Liver (tissue), 9 donors: ENCODE measurements around the gene ORC3. TPM values are rescaled to one million over a fixed set of nuclear protein-coding genes. Genes with fewer than 3 reads are reported as not detected.

ENCODE experiments used
- DNase-seq: peaks from one replicate; pipeline ENCODE4 v3.0.0-alpha.2; 2017; ENCODE audit warnings: low spot score
- H3K27ac ChIP-seq, 2 donors: one replicate each; pipeline ENCODE4 v1.7.0; 2013; ENCODE audit warnings: inconsistent platforms in 2 of 2, low read length in 2 of 2, control low read depth in 1 of 2, low read depth in 1 of 2, mild to moderate bottlenecking in 1 of 2
- H3K27me3 ChIP-seq, 4 donors: one replicate each; pipeline versions ENCODE4 v1.6.1 to v1.7.0; 2013; ENCODE audit warnings: low read length in 3 of 4, inconsistent platforms in 1 of 4, mild to moderate bottlenecking in 1 of 4, moderate library complexity in 1 of 4; ENCODE audit not compliant: control insufficient read depth in 4 of 4, insufficient read depth in 4 of 4
- H3K36me3 ChIP-seq, 4 donors: one replicate each; pipeline versions ENCODE4 v1.6.1 to v1.7.0; 2013; ENCODE audit warnings: low read length in 3 of 4, mild to moderate bottlenecking in 3 of 4, low read depth in 1 of 4, moderate library complexity in 1 of 4; ENCODE audit not compliant: control insufficient read depth in 4 of 4, insufficient read depth in 3 of 4
- H3K4me1 ChIP-seq, 4 donors: one replicate each; pipeline versions ENCODE4 v1.6.1 to v1.7.0; 2013; ENCODE audit warnings: low read length in 3 of 4, mild to moderate bottlenecking in 3 of 4, moderate library complexity in 1 of 4; ENCODE audit not compliant: control insufficient read depth in 4 of 4, insufficient read depth in 4 of 4
- H3K4me3 ChIP-seq, 3 donors: one replicate each; pipeline versions ENCODE4 v1.6.1 to v1.7.0; 2013; ENCODE audit warnings: low read length in 3 of 3, control low read depth in 1 of 3, low read depth in 1 of 3, mild to moderate bottlenecking in 1 of 3
- H3K9ac ChIP-seq, 2 donors: one replicate each; pipeline ENCODE4 v1.7.0; 2013; ENCODE audit warnings: low read length in 2 of 2, mild to moderate bottlenecking in 2 of 2, moderate library complexity in 2 of 2, control low read depth in 1 of 2, low read depth in 1 of 2
- H3K9me3 ChIP-seq, 4 donors: one replicate each; pipeline versions ENCODE4 v1.6.1 to v1.7.0; 2013; ENCODE audit warnings: low read length in 3 of 4; ENCODE audit not compliant: control insufficient read depth in 4 of 4
- ATF3 ChIP-seq: IDR thresholded peaks from 2 replicates; pipeline ENCODE4 v1.6.1; 2016; ENCODE audit warnings: antibody characterized with exemption
- EGR1 ChIP-seq, 2 donors: IDR thresholded peaks; 2 replicates each; pipeline ENCODE4 v1.6.1; 2016 to 2018; ENCODE audit warnings: antibody characterized with exemption in 2 of 2, low read depth in 2 of 2
- FOXA1 ChIP-seq: IDR thresholded peaks from 2 replicates; pipeline ENCODE4 v1.6.1; 2016; ENCODE audit warnings: antibody characterized with exemption
- GABPA ChIP-seq, 2 donors: IDR thresholded peaks in 1 of 2; conservative IDR thresholded peaks in 1 of 2; 2 replicates each; pipeline ENCODE4 v1.6.1; 2016; ENCODE audit warnings: antibody characterized with exemption in 2 of 2, mild to moderate bottlenecking in 1 of 2, moderate library complexity in 1 of 2
- HNF4A ChIP-seq, 2 donors: conservative IDR thresholded peaks; 2 replicates each; pipeline ENCODE4 v1.6.1; 2016; ENCODE audit warnings: antibody characterized with exemption in 2 of 2, mild to moderate bottlenecking in 2 of 2
- HNF4G ChIP-seq: IDR thresholded peaks from 2 replicates; pipeline ENCODE4 v1.6.1; 2016; ENCODE audit warnings: antibody characterized with exemption
- JUND ChIP-seq, 2 donors: IDR thresholded peaks; 2 replicates each; pipeline ENCODE4 v1.6.1; 2016; ENCODE audit warnings: antibody characterized with exemption in 2 of 2
- MAX ChIP-seq: IDR thresholded peaks from 2 replicates; pipeline ENCODE4 v1.6.1; 2016; ENCODE audit warnings: antibody characterized with exemption
- NR2F2 ChIP-seq: IDR thresholded peaks from 2 replicates; pipeline ENCODE4 v1.6.1; 2016; ENCODE audit warnings: antibody characterized with exemption
- RAD21 ChIP-seq, 2 donors: IDR thresholded peaks; 2 replicates each; pipeline ENCODE4 v1.6.1; 2016; ENCODE audit warnings: antibody characterized with exemption in 2 of 2, mild to moderate bottlenecking in 2 of 2
- REST ChIP-seq: IDR thresholded peaks from 2 replicates; pipeline ENCODE4 v1.6.1; 2016; ENCODE audit warnings: antibody characterized with exemption, mild to moderate bottlenecking
- RXRA ChIP-seq, 2 donors: IDR thresholded peaks; 2 replicates each; pipeline ENCODE4 v1.6.1; 2017 to 2018; ENCODE audit warnings: antibody characterized with exemption in 2 of 2, mild to moderate bottlenecking in 1 of 2
- SP1 ChIP-seq: IDR thresholded peaks from 2 replicates; pipeline ENCODE4 v1.6.1; 2018; ENCODE audit warnings: antibody characterized with exemption, mild to moderate bottlenecking
- YY1 ChIP-seq: IDR thresholded peaks from 2 replicates; pipeline ENCODE4 v1.6.1; 2016; ENCODE audit warnings: antibody characterized with exemption, mild to moderate bottlenecking
- WGBS: extraction: QIAGEN DNeasy Blood & Tissue Kit; methylation state at CpG from one replicate; pipeline ENCODE4 v1.1.7; 2013; 5-methylcytosine and 5-hydroxymethylcytosine counted together
- polyA plus RNA-seq, 2 donors: library from polyadenylated mRNA; stranded (reverse) in 1 of 2; unstranded in 1 of 2; fragments of 200-250 nt in 1 of 2; fragments of >200 nt in 1 of 2; fragmentation: Nextera tagmentation in 1 of 2; extraction: Ambion mirVana in 1 of 2; gene quantifications; one replicate each; pipeline versions ENCODE4 v1.2.1 to v1.2.3, GENCODE V29; 2013 to 2015
- total RNA-seq, 2 donors: library from RNA; depleted of rRNA; stranded (reverse); fragments of >200 nt; gene quantifications; one replicate each; pipeline ENCODE4 v1.2.3, GENCODE V29; 2014
- donor health status: healthy.
- donor health status: healthy.
- donor health status: healthy.
- donor health status: healthy.
- donor health status: healthy.

ORC3 gene
- total and polyA plus RNA-seq, 4 donors: 5.2 to 14.5 (median 10.5) TPM

- H3K4me3 ChIP-seq: no peak overlapping the region
- TF ChIP-seq NR2F2 (no peak), REST (no peak), RXRA (IDR thresholded peaks at IDR 0.05) (no peak), EGR1 (IDR thresholded peaks at IDR 0.05; ENCODE audit: low read depth in 2 of 2) (no peak), RAD21 (IDR thresholded peaks at IDR 0.05) (no peak), FOXA1 (no peak), YY1 (no peak)
- peaks cover 0 to 4% (median 0%) of the 10 kb centered on the region in 4 donors for H3K36me3 ChIP-seq
- DNase-seq: no peak
- H3K4me1 ChIP-seq: peaks cover 0 to 1% (median under 1%) of the 10 kb centered on the region in 4 donors
- WGBS: 71% methylated on average over 2 of the region's 2 CpGs
- H3K9me3 ChIP-seq: no peaks in the 10 kb centered on the region
- no peak overlapping the region for H3K27ac ChIP-seq
- no peaks in the 10 kb centered on the region for H3K27me3 ChIP-seq
- no peak overlapping the region for H3K9ac ChIP-seq
Observed at GRCh38 chr6:87628424-87628823, 38.5 kb downstream of the ORC3 start.

- Histone ChIP-seq H3K27ac (no peak overlapping the region), H3K4me1 (no peaks in the 10 kb centered on the region), H3K36me3 (peaks cover 0 to 4% (median 0%) of the 10 kb centered on the region in 4 donors), H3K4me3 (no peak overlapping the region), H3K9me3 (no peaks in the 10 kb centered on the region), H3K9ac (no peak overlapping the region), H3K27me3 (no peaks in the 10 kb centered on the region)
- TF ChIP-seq REST: no peak
- TF ChIP-seq SP1: no peak
- no peak for TF ChIP-seq YY1
- no peak for TF ChIP-seq RXRA (IDR thresholded peaks at IDR 0.05)
- no peak for TF ChIP-seq MAX
- no peak for TF ChIP-seq HNF4A (conservative IDR thresholded peaks at IDR 0.05)
- TF ChIP-seq ATF3: no peak
- no peak for TF ChIP-seq GABPA (IDR thresholded peaks at IDR 0.05 in 1 of 2, conservative IDR thresholded peaks at IDR 0.05 in 1 of 2)
- TF ChIP-seq FOXA1: no peak
- TF ChIP-seq NR2F2: no peak
- no peak for TF ChIP-seq JUND (IDR thresholded peaks at IDR 0.05)
- TF ChIP-seq HNF4G: no peak
- DNase-seq: no peak
Observed at GRCh38 chr6:87628881-87629280, 38.9 kb downstream of the ORC3 start.
